Endothelial cell of umbilical vein (primary cell): ENCODE measurements around the gene ARFGEF3. TPM values are rescaled to one million over a fixed set of nuclear protein-coding genes. Genes with fewer than 3 reads are reported as not detected.

Source experiments
- BruUV-seq: library from RNA; stranded (reverse); fragments of 400-500 nt; replicated peaks from 2 replicates; lab custom pipeline; 2021; lab: Mats Ljungman, UMichigan
- CTCF ChIA-PET: fragments of 300-600, 350-600 bp; sonication (Branson Sonifier 250); formaldehyde crosslinking; loops from one replicate; lab custom pipeline; 2021; ENCODE audit warnings: antibody characterized with exemption, inconsistent platforms; lab: Charles Lee
- POLR2A ChIA-PET: fragments of 300-600, 350-600 bp; sonication (Branson Sonifier 250); formaldehyde crosslinking; loops from one replicate; lab custom pipeline; 2021; ENCODE audit warnings: antibody characterized with exemption, inconsistent platforms; lab: Charles Lee
- DNase-seq: peaks from one replicate; pipeline ENCODE4 v3.0.0-alpha.2; 2011; ENCODE audit warnings: low read depth, low spot score
- FAIRE-seq: peaks from 2 replicates; lab custom pipeline; 2011; peaks lifted over from hg19 to GRCh38; lab: Jason Lieb, UNC
- H2AFZ ChIP-seq: 2 replicates; pipeline ENCODE4 v1.6.0; 2012; ENCODE audit warnings: low read depth, low read length, control low read depth, inconsistent platforms
- H3K27ac ChIP-seq: 2 replicates; pipeline ENCODE4 v1.5.1; 2011; ENCODE audit warnings: low read depth, mild to moderate bottlenecking, control low read depth, low read length, moderate library complexity; ENCODE audit not compliant: insufficient read depth
- H3K27me3 ChIP-seq, 2 experiments: 2 replicates each; pipeline versions ENCODE4 v1.6.0 to v1.6.1; 2011; ENCODE audit warnings: low read length in 2 of 2, mixed read lengths in 1 of 2; ENCODE audit not compliant: control insufficient read depth in 2 of 2, insufficient read depth in 2 of 2
- H3K36me3 ChIP-seq, 2 experiments: 2 replicates in 1 of 2; 3 replicates in 1 of 2; pipeline ENCODE4 v1.5.1; 2011; ENCODE audit warnings: low read length in 2 of 2, mild to moderate bottlenecking in 1 of 2, moderate library complexity in 1 of 2; ENCODE audit not compliant: control insufficient read depth in 2 of 2, insufficient read depth in 2 of 2; ENCODE audit errors: extremely low read depth in 1 of 2
- H3K4me1 ChIP-seq: 3 replicates; pipeline ENCODE4 v1.5.1; 2011; ENCODE audit warnings: mild to moderate bottlenecking, low read length; ENCODE audit not compliant: control insufficient read depth, insufficient read depth; ENCODE audit errors: extremely low read depth
- H3K4me2 ChIP-seq: 2 replicates; pipeline ENCODE4 v1.6.1; 2011; ENCODE audit warnings: low read length, control low read depth, mixed read lengths; ENCODE audit not compliant: insufficient read depth
- H3K4me3 ChIP-seq, 3 experiments: fragments of 200-600 bp in 1 of 3; sonication (generic), shearing (Covaris generic) in 1 of 3; replicated peaks in 1 of 3; 2 replicates each; pipeline ENCODE4 v1.5.1; 2011 to 2016; ENCODE audit warnings: control low read depth in 3 of 3, low read length in 3 of 3, mild to moderate bottlenecking in 2 of 3, inconsistent platforms in 1 of 3, low read depth in 1 of 3, moderate library complexity in 1 of 3; ENCODE audit not compliant: insufficient read depth in 1 of 3
- H3K79me2 ChIP-seq: 2 replicates; pipeline ENCODE4 v1.6.0; 2012; ENCODE audit warnings: low read length, inconsistent platforms; ENCODE audit not compliant: control insufficient read depth, insufficient read depth
- H3K9ac ChIP-seq: replicated peaks from 2 replicates; pipeline ENCODE3; 2011; ENCODE audit warnings: low read length, control low read depth; ENCODE audit not compliant: insufficient read depth; ENCODE audit errors: extremely low read depth
- H3K9me1 ChIP-seq: replicated peaks from 3 replicates; pipeline ENCODE4 v1.6.0; 2011; ENCODE audit warnings: mild to moderate bottlenecking, low read length; ENCODE audit not compliant: control insufficient read depth, insufficient read depth; ENCODE audit errors: extremely low read depth
- H3K9me3 ChIP-seq: replicated peaks from 2 replicates; pipeline ENCODE4 v1.5.1; 2012; ENCODE audit warnings: low read length, inconsistent platforms; ENCODE audit not compliant: control insufficient read depth, insufficient read depth
- H4K20me1 ChIP-seq: replicated peaks from 2 replicates; pipeline ENCODE3; 2011; ENCODE audit warnings: mild to moderate bottlenecking, low read length; ENCODE audit not compliant: control insufficient read depth, insufficient read depth; ENCODE audit errors: extremely low read depth
- EZH2 ChIP-seq: IDR thresholded peaks from 2 replicates; pipeline ENCODE4 v1.6.1; 2012; ENCODE audit warnings: borderline replicate concordance, low read depth, mild to moderate bottlenecking, moderate library complexity, low read length, inconsistent platforms; ENCODE audit not compliant: severe bottlenecking
- FOS ChIP-seq: IDR thresholded peaks from 2 replicates; pipeline ENCODE4 v1.6.1; 2011; ENCODE audit warnings: mild to moderate bottlenecking, low read length, moderate library complexity, borderline replicate concordance; ENCODE audit not compliant: insufficient read depth
- GATA2 ChIP-seq: IDR thresholded peaks from 2 replicates; pipeline ENCODE4 v1.7.0; 2011; ENCODE audit warnings: low read depth, mild to moderate bottlenecking, moderate library complexity, mixed read lengths, low read length; ENCODE audit not compliant: insufficient read length, insufficient read depth
- JUN ChIP-seq: IDR thresholded peaks from 2 replicates; pipeline ENCODE4 v1.6.1; 2011; ENCODE audit warnings: borderline replicate concordance, low read depth; ENCODE audit not compliant: insufficient read length, insufficient read depth
- MYC ChIP-seq: IDR thresholded peaks from one replicate; pipeline ENCODE4 v1.6.1; 2011; ENCODE audit warnings: mild to moderate bottlenecking, low read depth, low read length
- POLR2A ChIP-seq: IDR thresholded peaks from 2 replicates; pipeline ENCODE4 v1.6.1; 2012; ENCODE audit warnings: low read depth, mild to moderate bottlenecking, control low read depth, low read length
- POLR2AphosphoS5 ChIP-seq: IDR thresholded peaks from 2 replicates; pipeline ENCODE4 v1.6.1; 2012; ENCODE audit warnings: low read depth, mild to moderate bottlenecking, control low read depth, low read length, moderate library complexity; ENCODE audit not compliant: insufficient read depth
- dilution Hi-C: fragments of 300-500 bp; cut with MboI; formaldehyde crosslinking; loops from one replicate; pipeline ENCODE4 v1.15.0; 2019; ENCODE audit warnings: low sequenced_read_pairs; ENCODE audit not compliant: extremely low pct_ligation_motif_present
- intact Hi-C: fragments of 100-400 bp; cut with micrococcal nuclease; formaldehyde crosslinking; loops from one replicate; pipeline ENCODE4 v1.10.0; 2022
- polyA plus RNA-seq, 4 experiments: library from polyadenylated mRNA; depleted of rRNA in 3 of 4; stranded (reverse) in 3 of 4; unstranded in 1 of 4; fragments of >200 nt; gene quantifications; 2 replicates each; pipeline versions ENCODE4 v1.2.1 to v1.2.3, GENCODE V29; 2011 to 2012; ENCODE audit warnings: missing spikeins in 1 of 4
- total RNA-seq: library from RNA; stranded (reverse); gene quantifications from 2 replicates; pipeline ENCODE4 v1.2.3, GENCODE V29; 2021
- TF ChIP-seq, protein P1 (sequence below), 2 donors: IDR thresholded peaks; 1 replicate in 1 of 2; 2 replicates in 1 of 2; pipeline ENCODE4 v1.5.1; 2011; ENCODE audit warnings: low read length in 2 of 2, mild to moderate bottlenecking in 2 of 2, moderate library complexity in 2 of 2, control low read depth in 1 of 2, inconsistent platforms in 1 of 2, low read depth in 1 of 2; ENCODE audit not compliant: insufficient read depth in 1 of 2; ENCODE audit errors: extremely low read depth in 1 of 2
- TF ChIP-seq, protein P2 (sequence below): IDR thresholded peaks from 2 replicates; pipeline ENCODE4 v1.6.1; 2011; ENCODE audit not compliant: insufficient read depth, insufficient read length

Gene ARFGEF3
- total and polyA plus RNA-seq, 2 donors (not counting 3 experiments of a cell fraction or from before 2014, with no cell fraction given) = 1.3 to 7.3 TPM

DNA sequence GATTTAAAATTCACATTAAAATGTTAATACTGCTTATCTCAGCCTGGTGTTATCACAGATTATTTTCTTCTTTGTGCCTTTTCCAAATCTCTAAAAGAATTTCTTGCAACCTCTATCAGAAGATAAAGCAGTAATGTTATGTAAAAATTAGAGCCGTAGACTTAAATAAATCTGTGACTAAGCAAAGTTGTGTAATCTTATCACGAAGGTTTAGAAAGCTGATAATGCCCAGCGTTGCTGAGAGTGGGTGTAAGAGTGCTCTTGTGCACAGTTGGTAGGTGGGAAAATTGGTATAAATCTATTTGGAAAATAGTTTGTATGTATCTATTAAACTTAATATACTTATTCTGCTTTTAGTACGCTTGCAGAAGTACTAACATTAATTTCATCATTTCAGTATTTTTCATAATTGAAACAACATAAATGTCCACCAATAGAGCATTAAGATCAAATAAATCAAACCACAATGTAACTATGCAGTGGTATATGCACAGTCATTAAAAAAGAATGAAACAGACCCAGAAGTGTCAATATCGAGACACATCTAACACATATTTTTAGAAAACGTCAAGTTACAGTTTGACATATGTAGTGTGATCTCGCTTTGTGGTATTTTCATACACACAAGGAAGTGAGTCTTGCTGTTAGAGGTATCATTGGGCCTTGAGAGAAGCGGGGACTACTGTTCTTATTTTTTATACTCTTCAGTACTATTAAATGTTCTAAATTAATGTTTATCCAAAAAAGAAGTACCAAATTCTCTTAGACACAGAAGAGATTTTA lies 111.0 kb downstream of the ARFGEF3 start:
- peak; percentile 56 for FAIRE-seq

More for the DNA sequence above, 111.0 kb downstream of the ARFGEF3 start:
- Histone ChIP-seq H3K27me3 (no peaks in the 10 kb centered on the region), H4K20me1 (no peaks in the 10 kb centered on the region), H3K36me3 (no peaks in the 10 kb centered on the region), H3K4me1 (no peaks in the 10 kb centered on the region), H3K9ac (no peak overlapping the region), H2AFZ (no peak overlapping the region), H3K9me1 (no peaks in the 10 kb centered on the region), H3K4me3 (no peak overlapping the region), H3K4me2 (no peak overlapping the region), H3K9me3 (no peaks in the 10 kb centered on the region), H3K79me2 (no peaks in the 10 kb centered on the region), H3K27ac (no peak overlapping the region)
- intact Hi-C loops = no loop called here
- POLR2A ChIA-PET = no interaction called here
- dilution Hi-C loops = no loop called here
- BruUV-seq = no TSS peak
- no peak for DNase-seq
- TF ChIP-seq JUN = no peak
- TF ChIP-seq POLR2AphosphoS5 = no peak
- TF ChIP-seq MYC = no peak
- TF ChIP-seq, protein P1, sequence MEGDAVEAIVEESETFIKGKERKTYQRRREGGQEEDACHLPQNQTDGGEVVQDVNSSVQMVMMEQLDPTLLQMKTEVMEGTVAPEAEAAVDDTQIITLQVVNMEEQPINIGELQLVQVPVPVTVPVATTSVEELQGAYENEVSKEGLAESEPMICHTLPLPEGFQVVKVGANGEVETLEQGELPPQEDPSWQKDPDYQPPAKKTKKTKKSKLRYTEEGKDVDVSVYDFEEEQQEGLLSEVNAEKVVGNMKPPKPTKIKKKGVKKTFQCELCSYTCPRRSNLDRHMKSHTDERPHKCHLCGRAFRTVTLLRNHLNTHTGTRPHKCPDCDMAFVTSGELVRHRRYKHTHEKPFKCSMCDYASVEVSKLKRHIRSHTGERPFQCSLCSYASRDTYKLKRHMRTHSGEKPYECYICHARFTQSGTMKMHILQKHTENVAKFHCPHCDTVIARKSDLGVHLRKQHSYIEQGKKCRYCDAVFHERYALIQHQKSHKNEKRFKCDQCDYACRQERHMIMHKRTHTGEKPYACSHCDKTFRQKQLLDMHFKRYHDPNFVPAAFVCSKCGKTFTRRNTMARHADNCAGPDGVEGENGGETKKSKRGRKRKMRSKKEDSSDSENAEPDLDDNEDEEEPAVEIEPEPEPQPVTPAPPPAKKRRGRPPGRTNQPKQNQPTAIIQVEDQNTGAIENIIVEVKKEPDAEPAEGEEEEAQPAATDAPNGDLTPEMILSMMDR (IDR thresholded peaks at IDR 0.05; ENCODE audit: extremely low read depth in 1 of 2, insufficient read depth in 1 of 2, low read depth in 1 of 2, low read length in 2 of 2) = no peak
- TF ChIP-seq POLR2A = no peak
- no peak for TF ChIP-seq FOS
- TF ChIP-seq, protein P2, sequence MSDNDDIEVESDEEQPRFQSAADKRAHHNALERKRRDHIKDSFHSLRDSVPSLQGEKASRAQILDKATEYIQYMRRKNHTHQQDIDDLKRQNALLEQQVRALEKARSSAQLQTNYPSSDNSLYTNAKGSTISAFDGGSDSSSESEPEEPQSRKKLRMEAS = no peak
- no peak for TF ChIP-seq EZH2
- TF ChIP-seq GATA2 = no peak
- CTCF ChIA-PET = no interaction called here
